PC-3 (cell line): ENCODE measurements around the gene NT5DC1. TPM values are rescaled to one million over a fixed set of nuclear protein-coding genes. Genes with fewer than 3 reads are reported as not detected.

Source experiments
- ATAC-seq: fragments of 200-7000 bp; cut with Tn5 transposase; 2 replicates; pipeline ENCODE4 v1.9.1; 2020; ENCODE audit warnings: mild to moderate bottlenecking, moderate library complexity
- BruUV-seq: library from RNA; stranded (reverse); fragments of 400-500 nt; replicated peaks from 2 replicates; lab custom pipeline; 2021; lab: Mats Ljungman, UMichigan
- CTCF ChIA-PET: fragments of 300-600 bp; sonication (Branson Sonifier 250); formaldehyde crosslinking; loops from one replicate; lab custom pipeline; 2022; ENCODE audit warnings: antibody characterized with exemption; lab: Charles Lee
- POLR2A ChIA-PET: fragments of 300-600 bp; sonication (Branson Sonifier 250); formaldehyde crosslinking; loops from one replicate; lab custom pipeline; 2022; ENCODE audit warnings: antibody characterized with exemption; ENCODE audit not compliant: unreplicated experiment; lab: Charles Lee
- DNase-seq: peaks from one replicate; pipeline ENCODE4 v3.0.0-alpha.2; 2015
- H2AFZ ChIP-seq: fragments of 300-600 bp; sonication (generic); 2 replicates; pipeline ENCODE4 v1.6.0; 2016; ENCODE audit warnings: antibody characterized with exemption, low read length
- H3F3A ChIP-seq: fragments of 300-600 bp; sonication (generic); one replicate; pipeline ENCODE4 v1.6.0; 2017; ENCODE audit warnings: antibody characterized with exemption, low read length, control low read depth, mild to moderate bottlenecking; ENCODE audit not compliant: unreplicated experiment
- H3K27ac ChIP-seq: fragments of 300-600 bp; sonication (generic); 2 replicates; pipeline ENCODE4 v1.5.1; 2016; ENCODE audit warnings: mild to moderate bottlenecking, low read length
- H3K27me3 ChIP-seq: fragments of 300-600 bp; sonication (generic); 2 replicates; pipeline ENCODE4 v1.6.1; 2016; ENCODE audit warnings: low read length, mixed read lengths
- H3K36me3 ChIP-seq: fragments of 300-600 bp; sonication (generic); 2 replicates; pipeline ENCODE4 v1.6.1; 2016; ENCODE audit warnings: low read depth, mixed run types, low read length, mixed read lengths
- H3K4me1 ChIP-seq: fragments of 300-600 bp; sonication (generic); 2 replicates; pipeline ENCODE4 v1.5.1; 2016; ENCODE audit warnings: low read length; ENCODE audit not compliant: insufficient read depth
- H3K4me2 ChIP-seq: fragments of 300-600 bp; sonication (generic); 2 replicates; pipeline ENCODE4 v1.6.0; 2016; ENCODE audit warnings: low read length
- H3K4me3 ChIP-seq: fragments of 300-600 bp; sonication (generic); 2 replicates; pipeline ENCODE4 v1.5.1; 2016; ENCODE audit warnings: mild to moderate bottlenecking, low read length, mixed read lengths
- H3K79me2 ChIP-seq: fragments of 300-600 bp; sonication (generic); 2 replicates; pipeline ENCODE4 v1.6.1; 2017; ENCODE audit warnings: low read length, mixed read lengths
- H3K9ac ChIP-seq: fragments of 300-600 bp; sonication (generic); 2 replicates; pipeline ENCODE4 v1.6.0; 2016; ENCODE audit warnings: mild to moderate bottlenecking, low read length
- H3K9me2 ChIP-seq: fragments of 300-600 bp; sonication (generic); replicated peaks from 2 replicates; pipeline ENCODE4 v1.6.1; 2016; ENCODE audit warnings: mixed run types, low read length, mixed read lengths
- H3K9me3 ChIP-seq: fragments of 300-600 bp; sonication (generic); 2 replicates; pipeline ENCODE4 v1.6.1; 2016; ENCODE audit warnings: low read length, mixed read lengths
- H4K20me1 ChIP-seq: fragments of 300-600 bp; sonication (generic); 2 replicates; pipeline ENCODE4 v1.6.1; 2016; ENCODE audit warnings: low read length, mixed read lengths
- EZH2 ChIP-seq: fragments of 300-600 bp; sonication (generic); IDR thresholded peaks from one replicate; pipeline ENCODE4 v1.6.1; 2017; ENCODE audit warnings: antibody characterized with exemption, mild to moderate bottlenecking, low read length; ENCODE audit not compliant: unreplicated experiment
- EZH2phosphoT487 ChIP-seq: fragments of 300-600 bp; sonication (generic); IDR thresholded peaks from 2 replicates; pipeline ENCODE4 v1.6.1; 2018; ENCODE audit warnings: mild to moderate bottlenecking, antibody characterized with exemption, low read length, borderline replicate concordance
- intact Hi-C: fragments of 100-400 bp; cut with micrococcal nuclease; formaldehyde crosslinking; loops from 2 replicates; pipeline ENCODE4 v1.9.0; 2023
- total RNA-seq: library from RNA; depleted of rRNA; stranded (reverse); fragments of >200 nt; gene quantifications from 2 replicates; pipeline ENCODE4 v1.2.3, GENCODE V29; 2014
- TF ChIP-seq, protein P1 (sequence below): fragments of 300-600 bp; sonication (generic); conservative IDR thresholded peaks from 2 replicates; pipeline ENCODE4 v1.5.1; 2017; ENCODE audit warnings: antibody characterized with exemption, low read depth, mild to moderate bottlenecking, low read length

The NT5DC1 gene
- total RNA-seq, 1 experiment from 2014 or later = 11.3 TPM

DNA sequence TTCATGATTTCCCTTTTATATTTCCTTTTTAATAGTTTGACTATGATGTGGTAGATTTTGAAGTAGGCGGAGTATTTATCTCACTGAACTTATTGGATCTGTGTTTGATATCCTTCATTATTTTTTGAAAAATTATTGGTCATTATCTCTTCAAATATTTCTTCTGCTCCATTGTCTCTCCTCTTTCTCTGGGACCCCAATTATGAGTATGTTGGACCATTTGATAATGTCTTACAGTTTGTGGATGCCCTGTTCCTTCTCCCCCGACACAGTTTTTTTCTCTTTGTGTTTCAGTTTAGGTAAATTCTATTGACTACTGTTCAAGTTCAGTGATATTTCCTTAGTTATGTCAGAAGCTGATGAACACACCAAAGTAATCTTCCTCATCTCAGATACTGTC, 74.7 kb downstream of the NT5DC1 start:
- ATAC-seq (no peak), DNase-seq (no peak)
- intact Hi-C loops = no loop called here
- no TSS peak for BruUV-seq
- Histone ChIP-seq H3K4me3 (no peak overlapping the region), H2AFZ (no peak overlapping the region), H4K20me1 (no peaks in the 10 kb centered on the region), H3K27me3 (no peaks in the 10 kb centered on the region), H3K4me1 (no peaks in the 10 kb centered on the region), H3K79me2 (no peaks in the 10 kb centered on the region), H3K4me2 (no peak overlapping the region), H3K27ac (no peak overlapping the region), H3K9ac (no peak overlapping the region), H3K9me2 (no peaks in the 10 kb centered on the region), H3F3A (no peaks in the 10 kb centered on the region), H3K9me3 (no peaks in the 10 kb centered on the region), H3K36me3 (no peaks in the 10 kb centered on the region; the same call in 1 of the 2 replicates)
- TF ChIP-seq, protein P1, sequence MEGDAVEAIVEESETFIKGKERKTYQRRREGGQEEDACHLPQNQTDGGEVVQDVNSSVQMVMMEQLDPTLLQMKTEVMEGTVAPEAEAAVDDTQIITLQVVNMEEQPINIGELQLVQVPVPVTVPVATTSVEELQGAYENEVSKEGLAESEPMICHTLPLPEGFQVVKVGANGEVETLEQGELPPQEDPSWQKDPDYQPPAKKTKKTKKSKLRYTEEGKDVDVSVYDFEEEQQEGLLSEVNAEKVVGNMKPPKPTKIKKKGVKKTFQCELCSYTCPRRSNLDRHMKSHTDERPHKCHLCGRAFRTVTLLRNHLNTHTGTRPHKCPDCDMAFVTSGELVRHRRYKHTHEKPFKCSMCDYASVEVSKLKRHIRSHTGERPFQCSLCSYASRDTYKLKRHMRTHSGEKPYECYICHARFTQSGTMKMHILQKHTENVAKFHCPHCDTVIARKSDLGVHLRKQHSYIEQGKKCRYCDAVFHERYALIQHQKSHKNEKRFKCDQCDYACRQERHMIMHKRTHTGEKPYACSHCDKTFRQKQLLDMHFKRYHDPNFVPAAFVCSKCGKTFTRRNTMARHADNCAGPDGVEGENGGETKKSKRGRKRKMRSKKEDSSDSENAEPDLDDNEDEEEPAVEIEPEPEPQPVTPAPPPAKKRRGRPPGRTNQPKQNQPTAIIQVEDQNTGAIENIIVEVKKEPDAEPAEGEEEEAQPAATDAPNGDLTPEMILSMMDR = no peak
- TF ChIP-seq EZH2 (no peak), EZH2phosphoT487 (no peak)
- ChIA-PET CTCF (no interaction called here), POLR2A (no interaction called here)

DNA sequence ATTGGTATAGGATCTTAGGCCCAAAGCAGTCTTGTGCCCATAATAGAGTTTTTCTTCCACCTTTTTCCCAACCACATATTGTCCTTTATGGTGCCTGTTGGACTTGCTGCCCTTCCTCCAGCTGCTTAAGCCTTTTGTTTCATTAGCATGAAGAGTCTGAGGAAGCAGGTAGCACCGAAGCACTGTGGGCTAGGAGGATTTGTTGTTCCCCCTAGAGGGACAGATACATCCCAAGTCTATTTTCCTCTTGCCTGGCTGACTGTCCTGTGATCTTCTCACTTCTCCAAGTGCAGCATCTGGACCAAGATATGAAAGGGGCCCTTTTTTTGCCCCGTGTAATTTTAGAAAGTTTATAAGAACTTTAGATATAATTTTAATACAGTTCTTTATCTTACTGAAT, 75.9 kb downstream of the NT5DC1 start:
- no peaks in the 10 kb centered on the region for H4K20me1 ChIP-seq
- H3K4me3 ChIP-seq = no peak overlapping the region
- no peak overlapping the region for H2AFZ ChIP-seq
- no peak for ATAC-seq
- TF ChIP-seq, protein P1 = no peak
- TF ChIP-seq EZH2phosphoT487 (no peak), EZH2 (no peak)
- H3K4me1 ChIP-seq = no peaks in the 10 kb centered on the region
- no peak overlapping the region for H3K27ac ChIP-seq
- intact Hi-C loops = no loop called here
- POLR2A ChIA-PET = no interaction called here
- no peaks in the 10 kb centered on the region for H3F3A ChIP-seq
- no peak for DNase-seq
- no peak overlapping the region for H3K4me2 ChIP-seq
- no peak overlapping the region for H3K9ac ChIP-seq
- no peaks in the 10 kb centered on the region for H3K27me3 ChIP-seq
- CTCF ChIA-PET = no interaction called here
- H3K9me2 ChIP-seq = no peaks in the 10 kb centered on the region
- no TSS peak for BruUV-seq
- no peaks in the 10 kb centered on the region for H3K9me3 ChIP-seq
- H3K79me2 ChIP-seq = no peaks in the 10 kb centered on the region
- H3K36me3 ChIP-seq = no peaks in the 10 kb centered on the region; the same call in 1 of the 2 replicates

DNA sequence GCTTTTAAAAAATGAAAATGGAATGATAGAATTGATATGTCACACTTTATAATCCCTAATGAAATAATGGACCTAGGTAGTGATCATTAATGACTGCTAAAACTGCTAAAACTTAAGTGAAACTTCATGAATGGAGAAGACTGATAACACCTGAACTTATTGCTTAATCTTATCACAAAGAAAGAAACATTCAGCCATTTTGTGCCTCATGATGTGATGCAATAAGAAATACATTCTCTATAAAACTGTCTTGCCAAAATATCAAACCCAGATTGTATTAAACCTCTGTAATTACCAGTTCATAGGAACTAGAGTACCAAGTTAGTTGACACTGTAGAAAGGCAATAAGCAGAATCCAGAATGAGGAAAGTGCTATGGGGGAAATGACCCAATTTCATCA, 79.7 kb downstream of the NT5DC1 start:
- Histone ChIP-seq H4K20me1 (no peaks in the 10 kb centered on the region), H2AFZ (no peak overlapping the region), H3K9me2 (no peaks in the 10 kb centered on the region), H3F3A (no peaks in the 10 kb centered on the region), H3K4me2 (no peak overlapping the region), H3K27me3 (no peaks in the 10 kb centered on the region), H3K4me3 (no peak overlapping the region), H3K79me2 (no peaks in the 10 kb centered on the region), H3K4me1 (no peaks in the 10 kb centered on the region), H3K36me3 (no peaks in the 10 kb centered on the region), H3K9me3 (no peaks in the 10 kb centered on the region), H3K9ac (no peak overlapping the region), H3K27ac (no peak overlapping the region)
- intact Hi-C loops = no loop called here
- POLR2A ChIA-PET = no interaction called here
- no peak for TF ChIP-seq EZH2phosphoT487
- no peak for TF ChIP-seq EZH2
- TF ChIP-seq, protein P1 = no peak
- BruUV-seq = no TSS peak
- ATAC-seq (no peak), DNase-seq (no peak)
- CTCF ChIA-PET = no interaction called here
